Retinal pigment epithelial cell (primary cell): Measurements from ENCODE around the gene CTNNA2.

Experiments used
- DNase-seq: peaks from one replicate; pipeline ENCODE4 v3.0.0-alpha.2; 2010; ENCODE audit warnings: low read depth
- H3K4me3 ChIP-seq: 2 replicates; pipeline ENCODE4 v1.5.1; 2011; ENCODE audit warnings: mild to moderate bottlenecking, low read length, control low read depth, moderate library complexity
- TF ChIP-seq, protein P1 (sequence below): conservative IDR thresholded peaks from 2 replicates; pipeline ENCODE4 v1.5.1; 2011; ENCODE audit warnings: low read depth, low read length, control low read depth, inconsistent platforms

Gene CTNNA2

GRCh38 chr2:79771493-79771892 is 258.6 kb downstream of the CTNNA2 start:
- DNase-seq: no peak
- H3K4me3 ChIP-seq: no peak overlapping the region
- TF ChIP-seq, protein P1, sequence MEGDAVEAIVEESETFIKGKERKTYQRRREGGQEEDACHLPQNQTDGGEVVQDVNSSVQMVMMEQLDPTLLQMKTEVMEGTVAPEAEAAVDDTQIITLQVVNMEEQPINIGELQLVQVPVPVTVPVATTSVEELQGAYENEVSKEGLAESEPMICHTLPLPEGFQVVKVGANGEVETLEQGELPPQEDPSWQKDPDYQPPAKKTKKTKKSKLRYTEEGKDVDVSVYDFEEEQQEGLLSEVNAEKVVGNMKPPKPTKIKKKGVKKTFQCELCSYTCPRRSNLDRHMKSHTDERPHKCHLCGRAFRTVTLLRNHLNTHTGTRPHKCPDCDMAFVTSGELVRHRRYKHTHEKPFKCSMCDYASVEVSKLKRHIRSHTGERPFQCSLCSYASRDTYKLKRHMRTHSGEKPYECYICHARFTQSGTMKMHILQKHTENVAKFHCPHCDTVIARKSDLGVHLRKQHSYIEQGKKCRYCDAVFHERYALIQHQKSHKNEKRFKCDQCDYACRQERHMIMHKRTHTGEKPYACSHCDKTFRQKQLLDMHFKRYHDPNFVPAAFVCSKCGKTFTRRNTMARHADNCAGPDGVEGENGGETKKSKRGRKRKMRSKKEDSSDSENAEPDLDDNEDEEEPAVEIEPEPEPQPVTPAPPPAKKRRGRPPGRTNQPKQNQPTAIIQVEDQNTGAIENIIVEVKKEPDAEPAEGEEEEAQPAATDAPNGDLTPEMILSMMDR: no peak

DNA sequence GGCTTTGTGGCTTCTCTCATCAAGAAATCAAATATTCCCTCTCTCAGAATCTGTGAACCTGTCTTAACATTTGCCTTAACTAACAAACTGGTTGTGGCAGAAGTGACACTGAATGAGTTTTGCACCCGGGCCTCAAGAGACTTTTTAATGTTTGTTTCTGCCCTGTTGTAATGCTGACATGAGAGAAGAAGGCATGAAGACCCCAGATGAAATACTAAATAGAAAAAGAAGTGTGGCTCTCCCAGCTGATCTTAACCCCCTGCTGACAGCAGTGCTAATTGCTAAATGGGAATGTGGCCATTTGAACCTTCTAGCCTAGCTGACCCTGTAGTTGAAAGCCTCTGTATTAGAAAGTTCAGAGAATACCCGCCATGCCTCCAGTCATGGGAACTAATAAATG is 261.2 kb downstream of the CTNNA2 start:
- H3K4me3 ChIP-seq: no peak overlapping the region
- no peak for DNase-seq
- TF ChIP-seq, protein P1: no peak

- TF ChIP-seq, protein P1: no peak
- no peak for DNase-seq
- no peak overlapping the region for H3K4me3 ChIP-seq
These were observed 263.6 kb downstream of the CTNNA2 start for GRCh38 chr2:79776461-79776860.

- DNase-seq: no peak
- H3K4me3 ChIP-seq: no peak overlapping the region
- TF ChIP-seq, protein P1: no peak
These were observed 267.9 kb downstream of the CTNNA2 start for GRCh38 chr2:79780781-79781180.

GRCh38 chr2:79782576-79783452 is 270.0 kb downstream of the CTNNA2 start:
- no peak overlapping the region for H3K4me3 ChIP-seq
- TF ChIP-seq, protein P1: no peak
- no peak for DNase-seq

DNA sequence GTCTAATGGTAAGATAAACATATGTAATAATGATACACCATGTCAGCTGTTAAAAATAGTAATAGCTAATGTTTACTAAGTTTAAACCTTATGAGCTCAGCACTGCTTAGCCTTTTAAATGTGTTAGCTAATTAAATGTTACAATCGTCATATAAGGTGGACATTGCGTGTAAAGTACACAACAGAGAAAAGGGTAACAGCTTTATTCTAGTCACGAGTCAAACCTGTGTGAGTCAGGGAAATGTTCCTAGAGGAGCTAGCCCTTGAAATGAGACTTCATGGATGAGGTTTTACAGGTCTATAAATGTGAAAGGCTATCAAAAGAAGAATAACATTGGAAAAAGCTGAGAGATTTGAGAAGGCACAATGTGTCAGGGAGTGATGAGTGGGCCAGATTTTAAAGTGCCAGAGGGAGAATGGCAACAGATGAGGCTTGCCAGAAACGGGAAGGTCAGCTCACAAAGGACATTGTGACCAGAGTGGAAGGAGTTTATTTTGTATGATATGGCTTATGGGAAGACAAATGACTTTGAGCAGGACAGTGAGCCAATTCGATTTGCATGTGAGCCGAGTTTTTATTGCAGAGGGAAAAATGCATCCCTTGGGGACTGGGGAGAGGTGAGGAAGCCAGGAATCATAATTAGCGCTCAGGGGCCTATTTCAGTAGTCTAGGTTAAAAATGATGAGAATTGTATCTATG is 276.3 kb downstream of the CTNNA2 start:
- H3K4me3 ChIP-seq: no peak overlapping the region
- no peak for DNase-seq
- TF ChIP-seq, protein P1: no peak

- no peak for DNase-seq
- TF ChIP-seq, protein P1: no peak
- no peak overlapping the region for H3K4me3 ChIP-seq
These were observed 277.0 kb downstream of the CTNNA2 start for GRCh38 chr2:79789811-79790210.
